Rectal smooth muscle tissue (tissue), 1 donor: ENCODE measurements around the gene FIBCD1.

ENCODE experiments used
- H3K27ac ChIP-seq: one replicate; pipeline ENCODE4 v1.7.0; 2013; ENCODE audit warnings: low read depth, low read length, inconsistent platforms
- H3K27me3 ChIP-seq: one replicate; pipeline ENCODE4 v1.7.0; 2013; ENCODE audit warnings: low read length; ENCODE audit not compliant: control insufficient read depth, insufficient read depth
- H3K36me3 ChIP-seq: one replicate; pipeline ENCODE4 v1.7.0; 2013; ENCODE audit warnings: low read length; ENCODE audit not compliant: control insufficient read depth, insufficient read depth
- H3K4me1 ChIP-seq: one replicate; pipeline ENCODE4 v1.7.0; 2013; ENCODE audit warnings: low read length; ENCODE audit not compliant: control insufficient read depth, insufficient read depth
- H3K4me3 ChIP-seq: one replicate; pipeline ENCODE4 v1.7.0; 2013; ENCODE audit warnings: low read length
- H3K9ac ChIP-seq: one replicate; pipeline ENCODE4 v1.7.0; 2013; ENCODE audit warnings: low read length

The FIBCD1 gene

DNA sequence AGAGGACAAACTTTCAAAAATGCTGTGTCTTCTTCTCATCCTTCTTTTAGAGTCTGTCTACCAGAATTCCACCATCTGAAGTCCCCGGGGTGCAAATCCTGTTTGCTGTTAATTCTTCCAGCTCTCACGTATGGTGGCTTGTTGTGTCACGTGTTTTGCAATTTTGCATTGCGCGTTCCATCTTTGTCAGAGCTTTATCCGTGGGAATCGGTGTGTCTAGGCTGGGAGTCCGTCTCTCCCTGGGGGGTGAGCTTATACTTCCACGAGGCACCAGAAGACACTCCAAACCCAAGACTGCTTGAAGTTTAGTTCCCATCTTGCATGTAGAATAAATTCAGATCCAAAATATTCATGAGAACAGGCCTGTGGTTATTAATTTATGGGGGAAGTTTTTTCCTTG is 6.1 kb upstream of the FIBCD1 start:
- H3K27ac ChIP-seq, result no peak overlapping the region
- no peaks in the 10 kb centered on the region for H3K36me3 ChIP-seq
- H3K4me3 ChIP-seq, result no peak overlapping the region
- no peak overlapping the region for H3K9ac ChIP-seq
- no peaks in the 10 kb centered on the region for H3K4me1 ChIP-seq
- peaks cover 8% of the 10 kb centered on the region for H3K27me3 ChIP-seq

GRCh38 chr9:130944510-130945058 is 5.5 kb upstream of the FIBCD1 start:
- Histone ChIP-seq H3K9ac (no peak overlapping the region), H3K4me3 (no peak overlapping the region), H3K27me3 (peaks cover 9% of the 10 kb centered on the region), H3K36me3 (no peaks in the 10 kb centered on the region), H3K4me1 (no peaks in the 10 kb centered on the region), H3K27ac (no peak overlapping the region)

DNA sequence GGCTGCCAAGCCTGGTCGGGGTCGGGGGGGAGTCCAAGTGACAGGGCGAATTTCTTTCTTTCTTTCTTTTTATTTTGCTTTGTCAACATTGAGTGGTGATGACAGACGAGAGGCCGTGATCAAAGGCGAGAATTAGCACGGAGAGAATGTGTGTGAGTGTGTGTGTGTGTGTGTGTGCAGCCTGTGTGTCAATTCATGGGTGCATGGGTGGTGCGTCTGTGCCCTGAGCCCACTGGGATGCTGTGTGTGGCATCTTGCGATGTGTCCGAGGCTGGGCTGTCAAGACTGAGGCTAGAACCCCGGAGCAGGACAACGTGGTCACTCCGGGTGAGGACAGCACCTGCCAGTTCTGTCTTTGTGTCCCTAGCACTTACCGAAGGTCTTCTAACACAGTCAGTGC is 4.7 kb upstream of the FIBCD1 start:
- no peak overlapping the region for H3K4me3 ChIP-seq
- H3K9ac ChIP-seq, result no peak overlapping the region
- H3K4me1 ChIP-seq, result no peaks in the 10 kb centered on the region
- H3K27ac ChIP-seq, result no peak overlapping the region
- peaks cover 9% of the 10 kb centered on the region for H3K27me3 ChIP-seq
- H3K36me3 ChIP-seq, result no peaks in the 10 kb centered on the region

- no peak overlapping the region for H3K27ac ChIP-seq
- H3K27me3 ChIP-seq, result peaks cover 9% of the 10 kb centered on the region
- H3K4me1 ChIP-seq, result no peaks in the 10 kb centered on the region
- H3K36me3 ChIP-seq, result no peaks in the 10 kb centered on the region
- H3K4me3 ChIP-seq, result no peak overlapping the region
- H3K9ac ChIP-seq, result no peak overlapping the region
These were observed 4.2 kb upstream of the FIBCD1 start for GRCh38 chr9:130943221-130943620.

DNA sequence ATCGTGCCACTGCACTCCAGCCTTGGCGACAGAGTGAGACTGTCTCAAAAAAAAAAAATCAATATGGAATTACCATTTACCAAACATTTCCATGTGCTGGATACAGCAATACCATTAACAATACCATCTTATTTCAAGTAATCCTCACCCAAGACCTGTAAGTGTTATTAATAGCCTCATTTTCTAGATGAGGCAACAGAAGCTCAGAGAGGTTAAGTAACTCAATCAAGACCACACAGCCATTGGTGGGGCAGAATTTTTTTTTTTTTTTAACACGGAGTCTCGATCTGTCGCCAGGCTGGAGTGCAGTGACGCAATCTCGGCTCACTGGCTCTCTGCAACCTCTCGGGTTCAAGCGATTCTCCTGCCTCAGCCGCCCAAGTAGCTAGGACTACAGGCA is 3.6 kb upstream of the FIBCD1 start:
- Histone ChIP-seq H3K27me3 (peaks cover 13% of the 10 kb centered on the region), H3K4me3 (no peak overlapping the region), H3K9ac (no peak overlapping the region), H3K36me3 (no peaks in the 10 kb centered on the region), H3K27ac (no peak overlapping the region), H3K4me1 (no peaks in the 10 kb centered on the region)

DNA sequence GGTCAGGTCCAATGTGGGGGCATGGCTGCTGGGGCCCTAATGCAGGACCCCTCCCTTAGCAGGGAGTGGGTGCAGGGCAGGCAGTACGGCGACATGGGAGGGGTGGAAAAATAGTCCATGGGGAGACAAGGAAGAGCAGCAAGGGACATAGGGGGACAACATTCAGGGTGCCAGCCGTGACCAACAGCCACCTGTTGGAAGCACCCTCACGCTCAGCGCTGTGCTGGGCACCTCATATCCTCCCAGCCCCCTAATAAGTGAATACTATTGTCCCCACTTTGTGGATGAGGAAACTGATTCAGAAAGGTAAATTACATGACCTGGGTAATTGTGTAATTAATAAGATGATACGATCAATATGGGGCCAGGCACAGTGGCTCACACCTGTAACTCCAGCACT is 3.0 kb upstream of the FIBCD1 start:
- Histone ChIP-seq H3K4me3 (no peak overlapping the region), H3K27ac (no peak overlapping the region), H3K9ac (no peak overlapping the region), H3K4me1 (no peaks in the 10 kb centered on the region), H3K27me3 (peaks cover 18% of the 10 kb centered on the region), H3K36me3 (no peaks in the 10 kb centered on the region)

DNA sequence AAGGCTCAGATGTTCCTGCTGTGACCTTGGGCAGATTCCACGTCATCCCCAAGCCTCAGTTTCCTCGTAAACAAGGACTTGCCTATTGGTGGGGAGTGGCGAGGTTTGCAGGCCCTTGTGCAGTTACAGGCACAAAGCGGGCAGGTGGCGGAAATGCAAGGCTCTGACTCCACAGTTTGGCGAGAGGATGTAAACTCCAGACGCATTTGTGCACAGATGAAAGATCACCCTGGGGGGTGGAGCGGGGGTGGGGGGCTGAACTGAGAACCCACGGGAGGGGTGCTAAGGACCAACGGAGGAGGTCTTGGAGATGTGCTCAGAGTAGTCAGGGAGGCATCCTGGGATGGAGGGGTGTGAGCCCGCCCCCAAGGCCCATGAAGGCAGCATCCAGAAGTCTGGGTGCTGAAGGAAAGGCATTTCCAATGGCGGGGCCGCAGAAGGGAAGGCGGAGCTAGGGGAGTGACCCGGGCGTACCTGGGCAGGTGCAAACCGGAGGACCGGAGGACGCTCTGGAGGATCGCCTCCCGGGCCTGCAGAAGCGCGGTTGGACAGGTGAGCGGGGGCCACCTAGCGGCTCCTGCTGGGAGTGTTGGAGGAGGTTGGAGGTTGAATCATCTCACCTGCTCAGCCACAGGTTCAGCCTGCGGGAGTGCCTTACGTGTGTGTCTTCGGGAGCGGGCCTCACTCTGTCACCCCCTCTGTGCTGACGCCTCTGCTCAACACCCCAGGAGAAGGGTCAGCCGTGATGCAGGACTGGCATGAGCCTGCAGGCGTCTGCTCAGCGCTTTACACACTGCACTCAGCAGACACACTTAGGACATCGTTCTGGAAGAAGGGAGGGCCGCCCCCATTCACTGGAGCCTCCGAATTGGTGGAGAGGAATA is 1.9 kb upstream of the FIBCD1 start:
- Histone ChIP-seq H3K4me3 (no peak overlapping the region), H3K27ac (no peak overlapping the region), H3K4me1 (no peaks in the 10 kb centered on the region), H3K27me3 (peaks cover 21% of the 10 kb centered on the region), H3K36me3 (no peaks in the 10 kb centered on the region), H3K9ac (no peak overlapping the region)

DNA sequence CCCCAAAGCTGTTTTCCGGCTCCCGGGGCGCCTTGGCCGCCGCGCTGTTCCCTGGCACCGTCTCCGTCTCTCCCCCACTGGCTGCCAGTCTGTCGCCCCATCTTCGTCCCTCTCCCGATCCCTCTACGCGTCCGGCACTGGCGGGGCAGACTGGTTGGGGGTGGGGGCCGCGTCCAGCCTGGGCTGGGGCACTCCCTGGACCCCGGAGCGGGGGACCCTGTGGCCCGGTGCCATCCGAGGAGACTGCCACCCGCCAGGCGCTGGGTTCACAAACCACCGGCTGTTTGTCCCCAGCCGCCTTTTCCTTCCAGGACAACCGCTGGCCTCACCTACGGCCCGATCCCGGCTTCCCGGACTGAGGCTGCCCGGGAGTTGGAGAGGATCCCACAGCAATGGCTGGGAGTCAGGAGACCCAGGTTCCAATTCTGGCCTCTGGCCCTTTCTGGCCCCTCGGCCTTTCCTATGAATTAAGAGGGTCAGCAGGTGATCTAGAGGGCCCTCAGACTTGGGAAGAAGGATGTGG is 1.0 kb upstream of the FIBCD1 start:
- H3K27me3 ChIP-seq, result peaks cover 21% of the 10 kb centered on the region
- no peak overlapping the region for H3K9ac ChIP-seq
- H3K36me3 ChIP-seq, result no peaks in the 10 kb centered on the region
- H3K27ac ChIP-seq, result no peak overlapping the region
- H3K4me1 ChIP-seq, result no peaks in the 10 kb centered on the region
- no peak overlapping the region for H3K4me3 ChIP-seq

- no peaks in the 10 kb centered on the region for H3K4me1 ChIP-seq
- peaks cover 21% of the 10 kb centered on the region for H3K27me3 ChIP-seq
These were observed 469 bp upstream of the FIBCD1 start for GRCh38 chr9:130939405-130940026.

DNA sequence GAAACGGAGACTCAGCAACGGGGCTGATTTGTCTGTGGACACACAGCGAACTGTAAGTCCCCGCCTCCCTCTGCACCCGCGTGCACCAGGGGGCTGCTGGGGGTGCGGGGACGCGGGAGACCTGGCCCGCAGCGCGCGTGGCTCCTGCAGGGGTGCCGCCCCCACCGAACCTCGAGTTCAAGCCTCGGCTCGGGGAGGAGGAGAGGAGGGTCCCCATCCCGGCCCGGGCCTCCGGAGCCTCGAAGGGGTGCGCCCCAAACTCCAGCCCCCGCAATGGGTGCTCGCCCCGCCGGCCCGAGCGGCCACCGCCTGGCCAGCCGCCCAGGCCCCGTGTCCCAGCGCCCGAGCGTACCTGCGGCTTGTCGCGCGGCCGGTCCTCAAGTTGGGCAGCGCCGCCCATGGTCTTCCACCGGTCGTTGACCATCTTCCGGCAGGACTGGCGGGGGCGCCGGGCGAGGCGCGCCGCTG is 829 bp downstream of the FIBCD1 start:
- no peak overlapping the region for H3K4me3 ChIP-seq
- no peaks in the 10 kb centered on the region for H3K4me1 ChIP-seq
- no peak overlapping the region for H3K27ac ChIP-seq
- no peak overlapping the region for H3K9ac ChIP-seq
- H3K27me3 ChIP-seq, result peaks cover 21% of the 10 kb centered on the region
- H3K36me3 ChIP-seq, result no peaks in the 10 kb centered on the region

More at GRCh38 chr9:130939405-130940026, 469 bp upstream of the FIBCD1 start:
- H3K4me3 ChIP-seq, result peak overlapping the region; percentile 25
- H3K36me3 ChIP-seq, result no peaks in the 10 kb centered on the region
- H3K27ac ChIP-seq, result no peak overlapping the region
- H3K9ac ChIP-seq, result no peak overlapping the region

DNA sequence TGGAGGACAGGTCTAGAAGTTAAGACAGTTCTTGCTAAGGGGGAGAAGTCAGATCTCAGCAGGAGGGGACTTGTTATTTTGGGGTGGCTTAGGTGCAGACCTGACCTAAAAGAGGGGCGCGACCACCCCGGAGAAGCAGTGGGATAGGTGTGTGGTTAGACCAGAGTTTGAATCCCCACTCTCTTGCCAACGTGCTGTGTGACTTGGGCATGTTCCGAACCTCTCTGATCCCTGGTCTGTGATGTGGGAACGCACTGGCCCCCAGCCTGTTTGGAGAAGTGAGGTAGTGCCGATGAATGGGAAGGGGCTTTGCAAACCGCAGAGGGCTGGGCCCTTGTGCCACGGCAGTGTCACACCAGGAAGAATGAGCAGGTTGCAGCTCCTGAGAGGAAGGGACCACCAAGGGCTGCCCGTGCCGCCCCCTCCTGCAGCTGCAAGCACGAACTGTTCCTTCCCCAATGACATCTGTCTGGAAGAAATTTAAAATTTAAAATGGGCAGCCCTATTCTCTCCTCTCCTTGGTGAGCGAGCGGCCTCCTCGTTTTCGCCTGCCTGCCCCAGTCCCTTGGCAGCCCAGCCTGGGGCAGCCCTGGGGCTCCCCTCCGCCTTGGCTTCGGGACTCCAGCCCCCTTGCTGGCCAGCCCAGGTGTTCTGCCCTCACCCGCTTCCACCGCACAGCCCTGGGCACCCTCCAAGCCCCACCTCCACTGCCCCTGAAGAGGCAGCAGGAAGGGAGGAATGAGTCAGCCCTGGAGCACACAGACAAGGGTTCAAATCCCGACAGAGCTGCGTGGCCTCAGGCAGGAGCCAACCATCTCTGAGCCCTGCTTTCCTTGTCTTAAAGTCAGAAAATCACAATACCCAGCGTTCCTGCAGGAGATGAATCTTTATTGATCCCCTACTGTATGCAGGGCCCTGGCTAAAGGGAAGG is 1.6 kb downstream of the FIBCD1 start:
- H3K9ac ChIP-seq, result no peak overlapping the region
- H3K4me3 ChIP-seq, result no peak overlapping the region
- H3K27ac ChIP-seq, result no peak overlapping the region
- no peaks in the 10 kb centered on the region for H3K36me3 ChIP-seq
- H3K4me1 ChIP-seq, result no peaks in the 10 kb centered on the region
- peaks cover 21% of the 10 kb centered on the region for H3K27me3 ChIP-seq
